Mucosa of rectum (tissue), 2 donors: ENCODE results near the gene DSTN.
"Not testable (repeated sequence)": the region's sequence is repeated elsewhere in the genome, so short reads cannot be mapped to it uniquely, and the experiment has no call there.

ENCODE experiments used
- H3K27ac ChIP-seq, 2 donors: one replicate each; pipeline ENCODE4 v1.7.0; 2013; ENCODE audit warnings: inconsistent platforms in 2 of 2, low read depth in 2 of 2, low read length in 2 of 2
- H3K27me3 ChIP-seq, 2 donors: one replicate each; pipeline ENCODE4 v1.7.0; 2013; ENCODE audit warnings: low read length in 2 of 2; ENCODE audit not compliant: control insufficient read depth in 2 of 2, insufficient read depth in 2 of 2
- H3K36me3 ChIP-seq, 2 donors: one replicate each; pipeline ENCODE4 v1.7.0; 2013; ENCODE audit warnings: low read length in 2 of 2; ENCODE audit not compliant: control insufficient read depth in 2 of 2, insufficient read depth in 2 of 2
- H3K4me1 ChIP-seq, 2 donors: one replicate each; pipeline ENCODE4 v1.7.0; 2013; ENCODE audit warnings: low read length in 2 of 2, mild to moderate bottlenecking in 1 of 2; ENCODE audit not compliant: control insufficient read depth in 2 of 2, insufficient read depth in 2 of 2
- H3K4me3 ChIP-seq, 2 donors: one replicate each; pipeline ENCODE4 v1.7.0; 2013; ENCODE audit warnings: low read length in 2 of 2
- H3K9ac ChIP-seq, 2 donors: one replicate each; pipeline ENCODE4 v1.7.0; 2013; ENCODE audit warnings: low read length in 2 of 2, low read depth in 1 of 2, mild to moderate bottlenecking in 1 of 2
- H3K9me3 ChIP-seq, 2 donors: one replicate each; pipeline ENCODE4 v1.7.0; 2013; ENCODE audit warnings: low read length in 2 of 2; ENCODE audit not compliant: control insufficient read depth in 2 of 2
- donor health status: healthy.
- donor health status: Normal muscosa, but diverticular disease.

DSTN gene

GRCh38 chr20:17655865-17656479, 86.1 kb downstream of the DSTN start:
- Histone ChIP-seq H3K9ac (no peak overlapping the region), H3K4me3 (no peak overlapping the region), H3K36me3 (peaks cover 55 to 66% of the 10 kb centered on the region in 2 donors), H3K4me1 (peaks cover 8 to 17% of the 10 kb centered on the region in 2 donors), H3K9me3 (no peaks in the 10 kb centered on the region), H3K27ac (no peak overlapping the region), H3K27me3 (no peaks in the 10 kb centered on the region)

GRCh38 chr20:17657079-17657825, 87.4 kb downstream of the DSTN start:
- Histone ChIP-seq H3K4me3 (no peak overlapping the region), H3K9me3 (no peaks in the 10 kb centered on the region), H3K9ac (no peak overlapping the region), H3K27me3 (no peaks in the 10 kb centered on the region), H3K4me1 (peaks cover 15 to 17% of the 10 kb centered on the region in 2 donors), H3K36me3 (peaks cover 54 to 63% of the 10 kb centered on the region in 2 donors), H3K27ac (no peak overlapping the region)

- H3K27ac ChIP-seq, result no peak overlapping the region
- H3K4me3 ChIP-seq, result no peak overlapping the region
- H3K9ac ChIP-seq, result no peak overlapping the region
- peaks cover 46 to 57% of the 10 kb centered on the region in 2 donors for H3K36me3 ChIP-seq
- H3K9me3 ChIP-seq, result no peaks in the 10 kb centered on the region
- peaks cover 17 to 21% of the 10 kb centered on the region in 2 donors for H3K4me1 ChIP-seq
- no peaks in the 10 kb centered on the region for H3K27me3 ChIP-seq
Measured at GRCh38 chr20:17657898-17658647, 88.2 kb downstream of the DSTN start.

GRCh38 chr20:17658648-17658993, 88.7 kb downstream of the DSTN start:
- Histone ChIP-seq H3K27ac (no peak overlapping the region), H3K27me3 (no peaks in the 10 kb centered on the region), H3K36me3 (peaks cover 45 to 54% of the 10 kb centered on the region in 2 donors), H3K4me1 (peaks cover 17 to 23% of the 10 kb centered on the region in 2 donors), H3K9me3 (no peaks in the 10 kb centered on the region), H3K4me3 (no peak overlapping the region), H3K9ac (no peak overlapping the region)

- H3K4me3 ChIP-seq, H3K27ac ChIP-seq, H3K9ac ChIP-seq, H3K9me3 ChIP-seq, H3K27me3 ChIP-seq: not testable (repeated sequence)
- peaks cover 19 to 24% of the 10 kb centered on the region in 2 donors for H3K4me1 ChIP-seq
- H3K36me3 ChIP-seq, result peaks cover 42 to 52% of the 10 kb centered on the region in 2 donors
Measured at GRCh38 chr20:17659344-17659743, 89.5 kb downstream of the DSTN start.
